ENCODE data around the gene ABCA1. TPM values are rescaled to one million over a fixed set of nuclear protein-coding genes. Genes with fewer than 3 reads are reported as not detected.

Gene ABCA1
- total and polyA plus RNA-seq, 2 of the 13 experiments (the other 11 are each of a cell fraction or from before 2014, with no cell fraction given) = 26.8 to 63.8 TPM

- peak; percentile 23 for FAIRE-seq
- BruUV-seq (replicated peaks) = no TSS peak
Measured at GRCh38 chr9:104743376-104743985, 184.5 kb downstream of the ABCA1 start.

More at GRCh38 chr9:104743376-104743985, 184.5 kb downstream of the ABCA1 start:
- CTCF ChIA-PET (ENCODE audit: low intra/inter-chr PET ratio, low total read pairs) = interaction anchor here (1.3 to 2.5 kb wide), 2 partner anchors 566 to 1346 kb away, joined by 3 to 8 read pairs; no protein-coding TSS in a partner anchor
- Histone ChIP-seq H3K4me3 (replicated peaks in 1 of 3; ENCODE audit: insufficient read depth in 1 of 3, low read depth in 2 of 3, low read length in 3 of 3) (no peak overlapping the region), H3K4me2 (ENCODE audit: low read depth, low read length) (no peak overlapping the region), H3K4me1 (ENCODE audit: insufficient read depth, low read length) (peaks cover 8% of the 10 kb centered on the region), H3K27ac (ENCODE audit: extremely low read length, insufficient read depth, low read length) (no peak overlapping the region), H4K20me1 (ENCODE audit: insufficient read depth, low read length) (no peaks in the 10 kb centered on the region), H3K27me3 (ENCODE audit: control insufficient read depth in 1 of 2, insufficient read depth in 2 of 2, low read length in 2 of 2) (no peaks in the 10 kb centered on the region), H3K36me3 (replicated peaks in 1 of 2; ENCODE audit: control insufficient read depth in 1 of 2, insufficient read depth in 2 of 2, low read length in 2 of 2) (no peaks in the 10 kb centered on the region), H2AFZ (ENCODE audit: low read length) (no peak overlapping the region), H3K9me3 (ENCODE audit: low read length) (no peaks in the 10 kb centered on the region), H3K9ac (ENCODE audit: insufficient read depth, low read depth, low read length) (no peak overlapping the region), H3K79me2 (ENCODE audit: insufficient read depth, low read length) (no peaks in the 10 kb centered on the region)
- POLR2A ChIA-PET = no interaction called here
- in situ Hi-C loops (cut with HindIII; ENCODE audit: extremely low pct_ligation_motif_present, low pct_unique_long_range_greater_than_20kb) = no loop called here
- 24% methylated on average over 7 of the region's 7 CpGs for WGBS (ENCODE audit: low lambda C conversion rate)
- peak; percentile 68 for DNase-seq (ENCODE audit: low spot score)
- ATAC-seq = peak; percentile 33
- intact Hi-C loops (cut with micrococcal nuclease; ENCODE audit: unreplicated experiment) = loop anchor here (1.0 to 5.0 kb wide), 5 partner anchors 61 to 956 kb away; no protein-coding TSS in a partner anchor
- TF ChIP-seq, protein P1, sequence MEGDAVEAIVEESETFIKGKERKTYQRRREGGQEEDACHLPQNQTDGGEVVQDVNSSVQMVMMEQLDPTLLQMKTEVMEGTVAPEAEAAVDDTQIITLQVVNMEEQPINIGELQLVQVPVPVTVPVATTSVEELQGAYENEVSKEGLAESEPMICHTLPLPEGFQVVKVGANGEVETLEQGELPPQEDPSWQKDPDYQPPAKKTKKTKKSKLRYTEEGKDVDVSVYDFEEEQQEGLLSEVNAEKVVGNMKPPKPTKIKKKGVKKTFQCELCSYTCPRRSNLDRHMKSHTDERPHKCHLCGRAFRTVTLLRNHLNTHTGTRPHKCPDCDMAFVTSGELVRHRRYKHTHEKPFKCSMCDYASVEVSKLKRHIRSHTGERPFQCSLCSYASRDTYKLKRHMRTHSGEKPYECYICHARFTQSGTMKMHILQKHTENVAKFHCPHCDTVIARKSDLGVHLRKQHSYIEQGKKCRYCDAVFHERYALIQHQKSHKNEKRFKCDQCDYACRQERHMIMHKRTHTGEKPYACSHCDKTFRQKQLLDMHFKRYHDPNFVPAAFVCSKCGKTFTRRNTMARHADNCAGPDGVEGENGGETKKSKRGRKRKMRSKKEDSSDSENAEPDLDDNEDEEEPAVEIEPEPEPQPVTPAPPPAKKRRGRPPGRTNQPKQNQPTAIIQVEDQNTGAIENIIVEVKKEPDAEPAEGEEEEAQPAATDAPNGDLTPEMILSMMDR (CRISPR knock-in tag; IDR thresholded peaks at IDR 0.05) = peak; percentile 79
- TF ChIP-seq SMC3 (IDR thresholded peaks at IDR 0.05; ENCODE audit: low read length) (peak; percentile 66; the same call in 1 of the 2 replicates), RAD21 (CRISPR knock-in tag; IDR thresholded peaks at IDR 0.05) (peak; percentile 62; the same call in 1 of the 2 replicates), MEF2D (CRISPR knock-in tag; IDR thresholded peaks at IDR 0.05) (no peak), POGZ (CRISPR knock-in tag; IDR thresholded peaks at IDR 0.05) (no peak), TEAD2 (CRISPR knock-in tag; IDR thresholded peaks at IDR 0.05) (no peak), STAG1 (CRISPR knock-in tag; IDR thresholded peaks at IDR 0.05) (peak; percentile 81)
- TF ChIP-seq, protein P2, sequence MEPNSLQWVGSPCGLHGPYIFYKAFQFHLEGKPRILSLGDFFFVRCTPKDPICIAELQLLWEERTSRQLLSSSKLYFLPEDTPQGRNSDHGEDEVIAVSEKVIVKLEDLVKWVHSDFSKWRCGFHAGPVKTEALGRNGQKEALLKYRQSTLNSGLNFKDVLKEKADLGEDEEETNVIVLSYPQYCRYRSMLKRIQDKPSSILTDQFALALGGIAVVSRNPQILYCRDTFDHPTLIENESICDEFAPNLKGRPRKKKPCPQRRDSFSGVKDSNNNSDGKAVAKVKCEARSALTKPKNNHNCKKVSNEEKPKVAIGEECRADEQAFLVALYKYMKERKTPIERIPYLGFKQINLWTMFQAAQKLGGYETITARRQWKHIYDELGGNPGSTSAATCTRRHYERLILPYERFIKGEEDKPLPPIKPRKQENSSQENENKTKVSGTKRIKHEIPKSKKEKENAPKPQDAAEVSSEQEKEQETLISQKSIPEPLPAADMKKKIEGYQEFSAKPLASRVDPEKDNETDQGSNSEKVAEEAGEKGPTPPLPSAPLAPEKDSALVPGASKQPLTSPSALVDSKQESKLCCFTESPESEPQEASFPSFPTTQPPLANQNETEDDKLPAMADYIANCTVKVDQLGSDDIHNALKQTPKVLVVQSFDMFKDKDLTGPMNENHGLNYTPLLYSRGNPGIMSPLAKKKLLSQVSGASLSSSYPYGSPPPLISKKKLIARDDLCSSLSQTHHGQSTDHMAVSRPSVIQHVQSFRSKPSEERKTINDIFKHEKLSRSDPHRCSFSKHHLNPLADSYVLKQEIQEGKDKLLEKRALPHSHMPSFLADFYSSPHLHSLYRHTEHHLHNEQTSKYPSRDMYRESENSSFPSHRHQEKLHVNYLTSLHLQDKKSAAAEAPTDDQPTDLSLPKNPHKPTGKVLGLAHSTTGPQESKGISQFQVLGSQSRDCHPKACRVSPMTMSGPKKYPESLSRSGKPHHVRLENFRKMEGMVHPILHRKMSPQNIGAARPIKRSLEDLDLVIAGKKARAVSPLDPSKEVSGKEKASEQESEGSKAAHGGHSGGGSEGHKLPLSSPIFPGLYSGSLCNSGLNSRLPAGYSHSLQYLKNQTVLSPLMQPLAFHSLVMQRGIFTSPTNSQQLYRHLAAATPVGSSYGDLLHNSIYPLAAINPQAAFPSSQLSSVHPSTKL (CRISPR knock-in tag; IDR thresholded peaks at IDR 0.05) = peak; percentile 8; the same call in 1 of the 2 replicates
